GM18951 (cell line): ENCODE results near the gene LRRTM4.
"Not testable (repeated sequence)": the region's sequence is repeated elsewhere in the genome, so short reads cannot be mapped to it uniquely, and the experiment has no call there.

Experiments
- POLR2A ChIP-seq: IDR thresholded peaks from 4 replicates; pipeline ENCODE4 v1.6.1; 2011; ENCODE audit warnings: mild to moderate bottlenecking; ENCODE audit not compliant: insufficient read length, insufficient read depth; ENCODE audit errors: extremely low read depth
- in situ Hi-C: fragments of 300-500 bp; cut with MboI; formaldehyde crosslinking; loops from one replicate; pipeline ENCODE4 v1.12.0; 2022; ENCODE audit warnings: low sequenced_read_pairs, mixed read lengths, inconsistent platforms; ENCODE audit not compliant: unreplicated experiment

LRRTM4 gene

DNA sequence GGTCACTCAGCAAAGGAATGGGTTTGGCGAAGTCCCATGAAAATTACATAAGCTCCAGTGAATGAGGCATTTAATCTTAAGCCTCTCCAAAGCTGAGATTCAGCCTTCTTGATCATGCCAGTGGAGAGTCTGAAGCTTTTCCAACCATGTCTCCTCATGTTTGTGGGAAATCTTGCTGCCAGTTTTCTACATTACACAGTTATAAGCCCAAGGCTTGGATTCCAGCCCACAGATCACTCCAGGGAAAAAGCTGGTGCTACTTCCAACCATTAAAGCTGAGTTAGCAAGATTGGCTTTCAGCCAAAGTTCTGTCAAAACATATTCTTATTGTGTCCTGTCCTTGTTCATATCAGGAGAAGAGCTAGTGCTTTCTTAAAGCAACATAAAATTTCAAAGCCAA, 293.8 kb downstream of the LRRTM4 start:
- in situ Hi-C loops, result no loop called here
- TF ChIP-seq POLR2A, result no peak

DNA sequence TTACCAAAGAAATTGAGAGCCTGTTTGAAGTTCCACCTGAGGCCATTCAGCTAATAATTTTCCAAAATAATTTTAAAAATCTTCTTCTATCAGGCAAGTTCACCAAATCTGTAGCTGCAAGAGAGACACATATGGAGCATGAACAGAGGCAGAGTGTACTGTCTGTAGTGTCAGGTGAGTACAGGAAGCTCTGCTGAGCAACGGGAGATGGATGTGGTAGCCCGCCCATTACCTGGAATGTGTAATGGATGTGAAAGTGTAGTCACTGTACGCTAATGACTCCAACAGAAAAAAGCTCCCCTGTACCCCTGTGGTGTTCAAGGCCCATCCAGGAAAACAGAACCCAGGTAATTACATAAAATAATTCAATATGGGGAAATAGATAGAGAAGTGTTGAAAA, 311.5 kb downstream of the LRRTM4 start:
- in situ Hi-C loops, result no loop called here

DNA sequence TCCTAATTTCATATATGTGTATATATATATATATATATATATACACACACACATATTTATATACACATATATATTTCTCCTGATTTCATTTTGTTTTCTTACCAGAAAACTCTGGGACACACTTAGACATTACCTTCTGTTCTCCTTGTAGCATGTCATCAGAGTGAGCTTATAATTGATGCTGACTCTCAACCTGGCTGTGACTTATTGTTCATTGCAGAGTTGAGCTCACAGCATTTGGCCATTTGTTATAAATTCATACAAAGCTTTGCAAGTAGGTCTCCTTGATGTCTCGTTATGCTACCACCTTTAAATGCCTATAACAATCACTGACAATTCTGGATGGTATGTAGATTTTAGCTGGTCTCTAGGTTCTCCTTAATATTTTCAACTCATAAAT, 314.8 kb downstream of the LRRTM4 start:
- in situ Hi-C loops, result no loop called here
- no peak for TF ChIP-seq POLR2A

More for the DNA sequence above, 311.5 kb downstream of the LRRTM4 start:
- TF ChIP-seq POLR2A, result no peak

DNA sequence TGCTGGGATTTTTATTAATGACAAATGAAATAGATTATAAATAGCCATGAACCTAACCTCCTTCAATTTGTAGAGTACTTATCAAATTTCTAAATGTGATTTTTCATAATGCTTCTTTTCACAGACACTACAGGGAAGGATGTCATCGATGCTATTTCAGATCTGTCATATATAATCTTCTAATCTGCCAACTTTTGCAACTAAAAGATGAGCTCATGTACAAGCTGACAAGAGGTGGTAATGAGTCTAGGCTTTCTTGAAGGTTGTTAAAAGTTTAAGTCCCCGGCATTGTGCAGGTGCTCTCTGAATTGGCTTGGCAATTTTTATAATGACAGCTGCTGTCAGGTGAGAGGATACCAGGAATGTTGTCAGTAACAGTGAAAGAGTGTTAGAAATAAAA, 320.4 kb downstream of the LRRTM4 start:
- in situ Hi-C loops, result no loop called here
- no peak for TF ChIP-seq POLR2A

DNA sequence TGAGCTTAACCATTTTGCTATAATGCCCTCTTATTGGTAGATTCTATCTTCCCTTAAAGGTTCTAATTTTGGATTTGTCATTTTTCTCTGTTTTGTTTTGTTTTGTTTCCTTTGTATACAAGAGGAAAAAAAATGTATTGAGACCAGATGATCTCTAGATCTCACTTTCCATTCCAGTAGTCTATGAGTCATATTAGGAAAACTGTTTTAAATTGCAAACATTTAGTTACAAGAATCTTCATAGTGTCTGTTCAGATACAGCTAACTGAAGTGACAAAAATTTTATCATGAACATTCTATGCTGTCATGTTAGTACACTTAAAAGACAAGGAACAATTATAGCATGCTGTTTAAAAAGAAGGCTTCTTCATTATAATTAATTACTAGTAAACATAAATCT, 322.8 kb downstream of the LRRTM4 start:
- in situ Hi-C loops, result no loop called here
- no peak for TF ChIP-seq POLR2A

DNA sequence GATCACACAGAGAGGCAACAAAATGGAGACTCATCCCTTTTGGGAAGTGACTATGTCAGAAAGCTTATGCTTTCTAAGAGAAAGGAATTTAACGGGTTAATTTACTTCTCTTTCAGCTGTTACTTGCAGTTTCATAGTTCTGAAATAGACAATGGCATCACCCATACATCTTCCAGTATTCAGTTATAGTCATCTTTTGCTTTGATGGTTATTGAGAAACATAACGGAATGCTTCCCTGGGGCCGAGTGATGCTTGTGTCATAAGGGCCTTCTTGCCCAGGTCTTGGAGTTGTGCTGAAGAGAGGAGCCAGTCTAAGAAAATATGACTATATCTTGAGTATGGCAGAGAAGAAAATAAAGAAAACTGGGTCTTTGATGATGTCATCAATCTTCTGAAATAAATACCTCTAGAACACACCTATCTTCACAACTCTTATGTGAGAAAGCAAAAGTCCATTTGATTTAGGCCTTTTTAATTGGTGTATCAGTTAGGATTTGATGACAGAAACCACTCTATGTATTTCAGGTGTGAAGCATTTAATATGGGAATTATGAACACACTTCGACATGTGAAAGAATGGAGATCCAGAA, 328.2 kb downstream of the LRRTM4 start:
- TF ChIP-seq POLR2A, result no peak
- in situ Hi-C loops, result no loop called here

DNA sequence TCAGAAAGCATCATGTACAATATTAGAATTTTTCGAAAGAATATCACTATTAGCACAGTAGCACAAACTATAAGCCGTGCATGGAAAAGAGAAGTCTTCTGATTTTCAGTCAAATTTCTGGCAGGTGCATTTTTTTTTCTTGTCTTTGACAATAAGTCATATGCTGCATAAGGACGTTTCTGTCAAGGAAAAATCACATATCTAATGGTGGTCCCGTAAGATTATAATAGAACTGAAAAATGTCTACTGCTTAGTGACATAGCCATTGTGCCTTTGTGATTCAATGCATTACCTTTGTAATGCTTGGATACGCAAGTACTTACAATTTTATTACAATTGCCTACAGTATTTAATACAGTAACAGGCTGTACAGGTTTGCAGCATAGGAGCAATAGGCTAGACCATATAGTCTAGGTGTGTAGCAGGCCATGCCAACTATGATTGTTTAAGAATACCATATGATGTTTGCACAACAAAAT, 329.3 kb downstream of the LRRTM4 start:
- TF ChIP-seq POLR2A, result no peak
- in situ Hi-C loops, result no loop called here

DNA sequence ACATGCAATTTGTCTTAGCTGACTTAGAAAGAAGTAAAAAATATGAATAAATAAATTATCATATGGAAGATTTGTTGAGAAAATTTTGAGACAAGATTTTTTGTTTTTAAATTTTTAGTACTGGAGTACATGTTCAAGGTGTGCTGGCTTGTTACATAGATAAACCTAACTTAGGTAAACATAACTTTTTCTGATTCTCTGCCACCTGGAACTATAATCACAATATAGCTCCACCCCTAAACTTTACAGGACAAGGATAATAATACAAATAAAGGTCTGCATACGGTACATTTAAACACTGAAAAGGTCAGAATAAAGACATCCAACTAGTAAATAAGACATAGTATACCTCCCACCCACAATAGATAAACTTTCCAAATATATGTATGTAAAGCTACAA, 330.5 kb downstream of the LRRTM4 start:
- in situ Hi-C loops, result no loop called here
- TF ChIP-seq POLR2A, result no peak

DNA sequence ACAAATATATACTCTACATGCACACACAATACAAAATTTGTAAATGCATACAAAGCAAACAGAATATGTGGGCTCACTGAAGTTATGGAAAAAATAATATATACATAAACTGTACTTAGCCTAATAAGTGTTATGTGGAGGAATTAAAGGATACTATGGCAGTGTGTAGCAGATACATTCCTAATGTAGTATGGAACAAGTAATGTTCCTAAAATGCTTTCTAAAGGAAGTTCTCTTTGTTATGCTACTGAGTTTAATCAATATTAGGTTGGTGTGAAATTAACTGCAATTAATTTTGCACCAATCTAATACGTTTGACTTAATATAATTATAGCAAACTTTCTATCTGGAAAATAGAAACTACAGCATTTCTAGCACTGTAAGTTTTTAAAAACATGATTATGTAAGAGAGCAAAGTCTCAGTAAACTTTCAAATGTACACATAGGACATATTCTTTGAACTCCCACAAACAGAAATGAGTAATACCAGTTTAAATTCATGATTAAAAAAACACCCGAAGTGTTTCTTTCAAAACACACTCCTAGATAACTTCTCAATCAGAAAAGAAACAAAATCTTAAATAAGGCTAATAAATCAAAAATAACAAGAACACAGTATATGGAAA, 331.3 kb downstream of the LRRTM4 start:
- in situ Hi-C loops, result no loop called here
- TF ChIP-seq POLR2A, result no peak

DNA sequence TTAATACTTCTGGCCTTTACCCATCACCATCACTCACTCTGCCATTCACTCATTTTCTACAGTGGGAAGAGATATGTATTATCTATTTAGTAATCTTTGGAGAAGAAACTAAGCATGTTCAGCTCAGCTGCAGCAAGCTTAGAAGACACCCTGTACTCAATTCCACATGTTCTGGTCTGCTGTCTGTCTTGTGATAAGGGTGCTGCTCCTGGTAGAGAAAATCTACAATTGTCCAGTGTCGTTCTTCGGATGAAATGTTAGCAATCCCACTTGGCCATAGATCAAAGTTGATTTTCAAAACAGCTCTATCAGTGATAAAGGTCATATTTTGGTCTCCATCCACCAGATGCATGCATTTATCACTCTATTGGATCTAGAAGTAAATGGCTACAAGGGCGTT, 337.1 kb downstream of the LRRTM4 start:
- no peak for TF ChIP-seq POLR2A
- in situ Hi-C loops, result no loop called here

DNA sequence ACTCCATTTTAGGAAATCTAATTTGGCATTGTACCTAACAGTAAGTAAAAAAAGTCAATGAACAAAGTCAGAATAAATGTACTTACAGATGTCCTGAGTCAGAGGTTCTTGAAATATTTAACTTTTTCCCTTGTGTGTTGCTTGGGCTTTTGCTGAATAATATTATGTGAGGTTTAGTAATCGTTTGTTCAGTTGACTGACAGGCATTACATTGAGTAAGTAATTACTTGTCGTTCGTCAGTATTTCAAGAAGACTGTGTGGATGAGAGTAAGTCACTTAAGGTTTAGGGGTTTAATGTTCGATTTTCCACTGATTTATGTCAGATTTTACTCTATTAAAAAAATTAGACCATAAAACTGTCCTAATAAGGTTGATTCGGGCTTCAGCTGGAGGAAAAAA, 342.9 kb downstream of the LRRTM4 start:
- TF ChIP-seq POLR2A, result no peak
- in situ Hi-C loops, result no loop called here

DNA sequence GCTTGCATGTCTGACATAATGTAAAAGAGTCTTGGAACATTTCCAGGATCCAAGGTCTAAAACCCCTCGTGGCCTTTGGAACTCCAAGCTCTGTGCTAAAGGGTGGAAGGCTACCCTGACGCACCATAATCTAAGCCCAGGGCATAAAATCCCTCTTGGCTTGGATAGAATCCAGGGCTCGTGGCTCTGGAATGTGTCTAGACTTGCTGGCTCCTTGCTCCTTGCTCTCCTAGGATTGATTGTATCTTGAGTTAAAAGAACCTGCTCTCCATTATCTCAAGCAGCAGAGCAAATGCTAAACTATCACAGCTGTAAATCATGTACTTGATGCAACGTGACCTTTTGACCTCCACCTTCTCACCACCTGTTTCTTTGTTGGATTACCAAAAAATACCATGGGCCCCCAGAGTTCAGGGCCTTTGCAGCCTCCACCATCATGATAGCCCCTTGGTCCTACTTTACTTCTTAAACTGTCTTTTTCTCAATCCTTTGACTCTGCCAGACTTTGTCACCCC, 346.9 kb downstream of the LRRTM4 start:
- in situ Hi-C loops, result not testable (repeated sequence)

DNA sequence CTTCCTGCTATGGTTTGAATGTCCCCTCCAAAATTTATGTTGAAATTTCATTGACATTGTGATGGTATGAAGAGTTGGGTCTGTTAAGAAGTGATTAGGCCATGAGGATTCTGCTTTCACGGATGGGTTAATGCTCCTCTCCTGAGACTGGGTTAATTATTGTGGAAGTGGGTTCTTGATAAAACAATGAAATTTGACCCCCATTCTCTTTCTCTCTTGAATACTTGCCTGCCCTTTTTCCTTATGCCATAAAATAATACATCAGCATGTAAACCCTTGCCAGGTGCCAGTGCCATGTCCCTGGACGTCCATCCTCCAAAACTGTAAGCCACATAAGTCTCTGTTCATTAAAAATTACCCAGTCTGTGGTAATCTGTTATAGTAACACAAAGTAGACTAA, 352.8 kb downstream of the LRRTM4 start:
- no peak for TF ChIP-seq POLR2A
- in situ Hi-C loops, result no loop called here

DNA sequence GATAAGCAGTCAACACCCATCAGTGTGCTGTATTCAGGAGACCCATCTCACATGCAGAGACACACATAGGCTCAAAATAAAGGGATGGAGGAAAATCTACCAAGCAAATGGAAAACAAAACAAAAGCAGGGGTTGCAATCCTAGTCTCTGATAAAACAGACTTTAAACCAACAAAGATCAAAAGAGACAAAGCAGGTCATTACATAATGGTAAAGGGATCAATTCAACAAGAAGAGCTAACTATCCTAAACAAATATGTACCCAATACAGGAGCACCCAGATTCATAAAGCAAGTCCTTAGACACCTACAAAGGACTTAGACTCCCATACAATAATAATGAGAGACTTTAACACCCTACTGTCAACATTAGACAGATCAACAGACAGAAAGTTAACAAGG, 358.2 kb downstream of the LRRTM4 start:
- in situ Hi-C loops, result not testable (repeated sequence)
